Osteocyte (in vitro differentiated cells): ENCODE measurements around the gene FBXL7. TPM values are rescaled to one million over a fixed set of nuclear protein-coding genes. Genes with fewer than 3 reads are reported as not detected.

Source experiments
- DNase-seq: peaks from one replicate; pipeline ENCODE4 v3.0.0; 2021; ENCODE audit warnings: mixed read lengths; ENCODE audit not compliant: unreplicated experiment; ENCODE audit errors: extremely low spot score
- H3K27ac Mint-ChIP-seq: one replicate; pipeline ENCODE4 v1.8.0; 2021; ENCODE audit warnings: mild to moderate bottlenecking, mixed read lengths; ENCODE audit not compliant: unreplicated experiment
- H3K27me3 Mint-ChIP-seq: one replicate; pipeline ENCODE4 v1.8.0; 2021; ENCODE audit warnings: mixed read lengths; ENCODE audit not compliant: unreplicated experiment
- H3K36me3 Mint-ChIP-seq: one replicate; pipeline ENCODE4 v1.8.0; 2021; ENCODE audit warnings: mixed read lengths; ENCODE audit not compliant: unreplicated experiment
- H3K4me1 Mint-ChIP-seq: one replicate; pipeline ENCODE4 v1.8.0; 2021; ENCODE audit warnings: mixed read lengths; ENCODE audit not compliant: unreplicated experiment
- H3K4me3 Mint-ChIP-seq: one replicate; pipeline ENCODE4 v1.8.0; 2021; ENCODE audit warnings: mild to moderate bottlenecking, moderate library complexity, mixed read lengths; ENCODE audit not compliant: unreplicated experiment
- H3K9me3 Mint-ChIP-seq: one replicate; pipeline ENCODE4 v1.8.0; 2021; ENCODE audit warnings: mixed read lengths; ENCODE audit not compliant: unreplicated experiment
- CTCF ChIP-seq: fragments of 200-600 bp; sonication (generic); IDR thresholded peaks from 2 replicates; pipeline ENCODE4 v1.5.0; 2021; ENCODE audit warnings: antibody characterized with exemption, mild to moderate bottlenecking, moderate library complexity
- total RNA-seq: library from RNA; stranded (reverse); gene quantifications from 2 replicates; pipeline ENCODE4 v1.2.1, GENCODE V29; 2021

FBXL7 gene
- total RNA-seq, 1 donor from 2014 or later = 28.4 TPM

GRCh38 chr5:15803280-15803679 is 303.3 kb downstream of the FBXL7 start:
- peaks cover 24% of the 10 kb centered on the region for H3K4me1 Mint-ChIP-seq
- no peaks in the 10 kb centered on the region for H3K27me3 Mint-ChIP-seq
- H3K4me3 Mint-ChIP-seq = no peak overlapping the region
- TF ChIP-seq CTCF = no peak
- H3K36me3 Mint-ChIP-seq = peaks cover 7% of the 10 kb centered on the region
- no peak for DNase-seq
- no peak overlapping the region for H3K27ac Mint-ChIP-seq
- H3K9me3 Mint-ChIP-seq = peaks cover 4% of the 10 kb centered on the region

- no peak overlapping the region for H3K4me3 Mint-ChIP-seq
- peak overlapping the region; percentile 88 for H3K27ac Mint-ChIP-seq
- no peak for DNase-seq
- peaks cover 7% of the 10 kb centered on the region for H3K36me3 Mint-ChIP-seq
- no peaks in the 10 kb centered on the region for H3K27me3 Mint-ChIP-seq
- no peak for TF ChIP-seq CTCF
- H3K9me3 Mint-ChIP-seq = peaks cover 4% of the 10 kb centered on the region
- H3K4me1 Mint-ChIP-seq = peaks cover 50% of the 10 kb centered on the region
Observed at GRCh38 chr5:15806613-15807012, 306.6 kb downstream of the FBXL7 start.

- Mint-ChIP-seq H3K4me3 (no peak overlapping the region), H3K9me3 (peaks cover 4% of the 10 kb centered on the region), H3K27me3 (no peaks in the 10 kb centered on the region), H3K36me3 (peaks cover 7% of the 10 kb centered on the region), H3K27ac (peak overlapping the region; percentile 88), H3K4me1 (peaks cover 50% of the 10 kb centered on the region)
- DNase-seq = no peak
- no peak for TF ChIP-seq CTCF
Observed at GRCh38 chr5:15807248-15807647, 307.3 kb downstream of the FBXL7 start.

GRCh38 chr5:15807871-15808270 is 307.9 kb downstream of the FBXL7 start:
- no peak overlapping the region for H3K4me3 Mint-ChIP-seq
- H3K9me3 Mint-ChIP-seq = peaks cover 4% of the 10 kb centered on the region
- peak overlapping the region; percentile 88 for H3K27ac Mint-ChIP-seq
- peaks cover 50% of the 10 kb centered on the region for H3K4me1 Mint-ChIP-seq
- H3K27me3 Mint-ChIP-seq = no peaks in the 10 kb centered on the region
- DNase-seq = no peak
- peak; percentile 45 for TF ChIP-seq CTCF
- peaks cover 7% of the 10 kb centered on the region for H3K36me3 Mint-ChIP-seq

- H3K27ac Mint-ChIP-seq = peak overlapping the region; percentile 88
- H3K27me3 Mint-ChIP-seq = no peaks in the 10 kb centered on the region
- peaks cover 2% of the 10 kb centered on the region for H3K9me3 Mint-ChIP-seq
- H3K4me3 Mint-ChIP-seq = no peak overlapping the region
- H3K36me3 Mint-ChIP-seq = peaks cover 5% of the 10 kb centered on the region
- DNase-seq = no peak
- no peak for TF ChIP-seq CTCF
- H3K4me1 Mint-ChIP-seq = peaks cover 50% of the 10 kb centered on the region
Observed at GRCh38 chr5:15808577-15808976, 308.6 kb downstream of the FBXL7 start.
